ENCODE data around the gene RTN4IP1. TPM values are rescaled to one million over a fixed set of nuclear protein-coding genes. Genes with fewer than 3 reads are reported as not detected.

The RTN4IP1 gene
- total RNA-seq, 1 donor from 2014 or later = 3.3 TPM

DNA sequence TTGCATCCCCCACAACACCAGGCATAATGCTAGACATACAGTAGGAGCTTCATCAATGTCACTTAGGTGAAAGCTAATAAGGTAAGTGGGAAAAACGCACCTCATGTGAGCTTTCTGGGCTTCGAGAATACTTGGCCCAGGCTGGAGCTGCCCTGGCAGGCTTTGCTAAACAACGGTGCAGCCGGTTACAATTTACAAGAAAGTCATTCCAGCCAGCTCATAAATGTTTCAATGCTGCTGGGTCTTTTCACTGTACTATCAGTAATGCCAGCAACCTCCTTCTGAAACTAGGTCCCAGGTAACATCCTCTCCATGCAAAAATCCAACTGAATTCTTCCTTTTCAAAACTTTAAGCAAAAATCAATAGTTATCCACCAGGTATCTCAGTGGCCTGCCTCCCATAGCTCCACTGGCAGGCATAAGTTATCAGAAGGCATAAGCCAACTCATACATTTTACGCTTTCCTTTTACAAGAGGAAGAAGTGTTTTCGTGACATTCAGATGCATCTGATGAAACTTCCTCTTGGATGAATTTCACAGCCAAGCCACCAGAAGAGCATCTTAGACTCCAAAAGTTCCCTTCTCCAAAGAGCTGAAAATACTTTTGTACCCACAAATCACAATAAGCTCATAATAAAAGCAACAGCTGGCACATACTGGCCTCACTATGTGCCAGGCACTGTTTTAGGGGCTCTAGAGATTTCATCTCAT lies 56.3 kb downstream of the RTN4IP1 start:
- Mint-ChIP-seq H3K4me1 (ENCODE audit: unreplicated experiment) (peaks cover 3% of the 10 kb centered on the region), H3K4me3 (ENCODE audit: unreplicated experiment) (peak overlapping the region; percentile 60), H3K36me3 (ENCODE audit: low read depth, unreplicated experiment) (no peaks in the 10 kb centered on the region), H3K27me3 (ENCODE audit: unreplicated experiment) (peaks cover 1% of the 10 kb centered on the region), H3K27ac (ENCODE audit: unreplicated experiment) (no peak overlapping the region), H3K9me3 (ENCODE audit: unreplicated experiment) (no peaks in the 10 kb centered on the region)
- TF ChIP-seq, protein P1, sequence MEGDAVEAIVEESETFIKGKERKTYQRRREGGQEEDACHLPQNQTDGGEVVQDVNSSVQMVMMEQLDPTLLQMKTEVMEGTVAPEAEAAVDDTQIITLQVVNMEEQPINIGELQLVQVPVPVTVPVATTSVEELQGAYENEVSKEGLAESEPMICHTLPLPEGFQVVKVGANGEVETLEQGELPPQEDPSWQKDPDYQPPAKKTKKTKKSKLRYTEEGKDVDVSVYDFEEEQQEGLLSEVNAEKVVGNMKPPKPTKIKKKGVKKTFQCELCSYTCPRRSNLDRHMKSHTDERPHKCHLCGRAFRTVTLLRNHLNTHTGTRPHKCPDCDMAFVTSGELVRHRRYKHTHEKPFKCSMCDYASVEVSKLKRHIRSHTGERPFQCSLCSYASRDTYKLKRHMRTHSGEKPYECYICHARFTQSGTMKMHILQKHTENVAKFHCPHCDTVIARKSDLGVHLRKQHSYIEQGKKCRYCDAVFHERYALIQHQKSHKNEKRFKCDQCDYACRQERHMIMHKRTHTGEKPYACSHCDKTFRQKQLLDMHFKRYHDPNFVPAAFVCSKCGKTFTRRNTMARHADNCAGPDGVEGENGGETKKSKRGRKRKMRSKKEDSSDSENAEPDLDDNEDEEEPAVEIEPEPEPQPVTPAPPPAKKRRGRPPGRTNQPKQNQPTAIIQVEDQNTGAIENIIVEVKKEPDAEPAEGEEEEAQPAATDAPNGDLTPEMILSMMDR (IDR thresholded peaks at IDR 0.05; ENCODE audit: unreplicated experiment) = no peak
- no peak for DNase-seq (ENCODE audit: low spot score)

DNA sequence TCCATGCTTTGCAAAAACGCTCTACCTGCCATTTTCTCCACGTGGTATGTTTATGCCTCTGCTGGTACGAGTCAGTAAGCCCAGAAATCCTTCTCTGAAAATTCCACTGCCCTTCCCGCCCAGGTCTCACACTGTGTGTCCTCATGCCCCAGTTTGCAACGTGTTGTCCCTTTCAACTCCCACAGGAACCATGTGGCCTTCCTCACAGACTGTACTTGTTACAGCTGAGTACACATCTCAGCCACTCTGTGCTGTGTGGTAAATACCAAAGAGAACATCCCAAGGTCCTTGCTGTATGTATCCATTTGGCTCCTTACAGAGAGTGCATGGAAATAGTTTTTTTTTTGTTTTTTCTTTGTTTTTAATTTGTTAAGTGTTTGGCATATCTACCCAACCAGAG lies 56.9 kb downstream of the RTN4IP1 start:
- Mint-ChIP-seq H3K27ac (ENCODE audit: unreplicated experiment) (no peak overlapping the region), H3K4me1 (ENCODE audit: unreplicated experiment) (peaks cover 3% of the 10 kb centered on the region), H3K36me3 (ENCODE audit: low read depth, unreplicated experiment) (no peaks in the 10 kb centered on the region), H3K9me3 (ENCODE audit: unreplicated experiment) (no peaks in the 10 kb centered on the region), H3K27me3 (ENCODE audit: unreplicated experiment) (peaks cover 1% of the 10 kb centered on the region), H3K4me3 (ENCODE audit: unreplicated experiment) (no peak overlapping the region)
- DNase-seq (ENCODE audit: low spot score) = no peak
- TF ChIP-seq, protein P1 (IDR thresholded peaks at IDR 0.05; ENCODE audit: unreplicated experiment) = no peak

DNA sequence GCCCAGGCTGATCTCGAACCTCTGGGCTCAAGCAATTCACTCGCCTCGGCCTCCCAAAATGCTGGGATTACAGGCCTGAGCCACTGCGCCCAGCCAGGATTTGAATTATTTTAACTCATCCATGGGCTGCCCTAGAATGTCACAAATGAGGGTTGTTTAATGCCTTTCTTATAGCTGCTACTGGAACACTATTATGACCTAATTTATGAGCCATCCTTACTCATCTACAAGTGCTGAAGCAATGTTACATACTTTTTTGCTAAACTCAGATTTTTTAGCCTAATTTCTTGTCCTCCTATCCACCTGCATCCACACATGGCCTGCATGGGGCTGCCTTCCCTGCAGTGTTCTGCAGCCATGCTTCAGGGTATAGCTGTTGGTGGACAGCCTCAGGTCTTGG lies 59.9 kb downstream of the RTN4IP1 start:
- Mint-ChIP-seq H3K4me1 (ENCODE audit: unreplicated experiment) (peaks cover 5% of the 10 kb centered on the region), H3K4me3 (ENCODE audit: unreplicated experiment) (no peak overlapping the region), H3K9me3 (ENCODE audit: unreplicated experiment) (no peaks in the 10 kb centered on the region), H3K27ac (ENCODE audit: unreplicated experiment) (no peak overlapping the region), H3K36me3 (ENCODE audit: low read depth, unreplicated experiment) (no peaks in the 10 kb centered on the region), H3K27me3 (ENCODE audit: unreplicated experiment) (peaks cover 1% of the 10 kb centered on the region)
- TF ChIP-seq, protein P1 (IDR thresholded peaks at IDR 0.05; ENCODE audit: unreplicated experiment) = no peak
- DNase-seq (ENCODE audit: low spot score) = no peak

DNA sequence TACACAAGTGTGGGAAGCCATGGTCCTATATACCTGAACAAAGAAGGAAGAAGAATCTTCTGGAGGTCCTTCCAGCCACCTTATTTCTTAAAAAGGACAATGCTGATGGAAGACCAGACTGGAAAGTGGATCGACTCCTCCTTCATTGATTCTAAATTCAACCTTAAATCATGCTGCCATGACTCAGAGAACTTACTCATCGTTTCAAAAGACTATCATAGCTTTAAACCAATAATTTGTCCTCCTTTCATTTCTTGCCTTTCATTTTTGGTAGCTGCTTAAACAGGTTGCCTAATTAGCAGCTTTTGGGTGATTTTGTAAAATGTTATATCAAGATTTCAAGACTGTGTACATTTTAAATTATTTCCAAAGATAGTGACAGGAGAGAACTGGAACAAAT lies 60.8 kb downstream of the RTN4IP1 start:
- Mint-ChIP-seq H3K27ac (ENCODE audit: unreplicated experiment) (no peak overlapping the region), H3K9me3 (ENCODE audit: unreplicated experiment) (no peaks in the 10 kb centered on the region), H3K27me3 (ENCODE audit: unreplicated experiment) (peaks cover 1% of the 10 kb centered on the region), H3K4me1 (ENCODE audit: unreplicated experiment) (peaks cover 5% of the 10 kb centered on the region), H3K4me3 (ENCODE audit: unreplicated experiment) (no peak overlapping the region), H3K36me3 (ENCODE audit: low read depth, unreplicated experiment) (no peaks in the 10 kb centered on the region)
- TF ChIP-seq, protein P1 (IDR thresholded peaks at IDR 0.05; ENCODE audit: unreplicated experiment) = no peak
- no peak for DNase-seq (ENCODE audit: low spot score)

DNA sequence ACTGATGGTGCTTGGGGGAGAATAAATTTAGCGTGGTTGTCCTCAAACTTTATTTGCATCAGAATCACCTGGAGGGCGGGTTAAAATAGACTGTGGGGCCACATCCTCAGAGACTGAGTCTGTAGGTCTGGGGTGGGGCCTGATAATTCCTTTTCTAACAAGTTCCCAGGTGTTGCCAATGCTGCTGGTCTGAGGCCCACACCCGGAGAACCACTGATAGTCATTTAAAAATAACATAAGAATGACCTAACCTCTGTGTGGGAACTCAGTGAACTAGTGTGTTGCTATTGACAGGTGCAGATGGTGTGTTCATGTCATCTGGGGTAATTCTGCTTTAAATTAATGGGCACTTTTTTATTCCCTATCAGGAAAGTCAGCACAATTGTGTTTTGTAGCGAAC lies 64.8 kb downstream of the RTN4IP1 start:
- no peak for DNase-seq (ENCODE audit: low spot score)
- Mint-ChIP-seq H3K27ac (ENCODE audit: unreplicated experiment) (no peak overlapping the region), H3K36me3 (ENCODE audit: low read depth, unreplicated experiment) (no peaks in the 10 kb centered on the region), H3K4me1 (ENCODE audit: unreplicated experiment) (peaks cover 5% of the 10 kb centered on the region), H3K9me3 (ENCODE audit: unreplicated experiment) (no peaks in the 10 kb centered on the region), H3K4me3 (ENCODE audit: unreplicated experiment) (no peak overlapping the region), H3K27me3 (ENCODE audit: unreplicated experiment) (no peaks in the 10 kb centered on the region)
- TF ChIP-seq, protein P1 (IDR thresholded peaks at IDR 0.05; ENCODE audit: unreplicated experiment) = no peak

Data from endothelial cell (in vitro differentiated cells).